Measurements from ENCODE around the gene CASK. TPM values are rescaled to one million over a fixed set of nuclear protein-coding genes. Genes with fewer than 3 reads are reported as not detected.

CASK gene
- total RNA-seq, 1 donor = 55.4 TPM

DNA sequence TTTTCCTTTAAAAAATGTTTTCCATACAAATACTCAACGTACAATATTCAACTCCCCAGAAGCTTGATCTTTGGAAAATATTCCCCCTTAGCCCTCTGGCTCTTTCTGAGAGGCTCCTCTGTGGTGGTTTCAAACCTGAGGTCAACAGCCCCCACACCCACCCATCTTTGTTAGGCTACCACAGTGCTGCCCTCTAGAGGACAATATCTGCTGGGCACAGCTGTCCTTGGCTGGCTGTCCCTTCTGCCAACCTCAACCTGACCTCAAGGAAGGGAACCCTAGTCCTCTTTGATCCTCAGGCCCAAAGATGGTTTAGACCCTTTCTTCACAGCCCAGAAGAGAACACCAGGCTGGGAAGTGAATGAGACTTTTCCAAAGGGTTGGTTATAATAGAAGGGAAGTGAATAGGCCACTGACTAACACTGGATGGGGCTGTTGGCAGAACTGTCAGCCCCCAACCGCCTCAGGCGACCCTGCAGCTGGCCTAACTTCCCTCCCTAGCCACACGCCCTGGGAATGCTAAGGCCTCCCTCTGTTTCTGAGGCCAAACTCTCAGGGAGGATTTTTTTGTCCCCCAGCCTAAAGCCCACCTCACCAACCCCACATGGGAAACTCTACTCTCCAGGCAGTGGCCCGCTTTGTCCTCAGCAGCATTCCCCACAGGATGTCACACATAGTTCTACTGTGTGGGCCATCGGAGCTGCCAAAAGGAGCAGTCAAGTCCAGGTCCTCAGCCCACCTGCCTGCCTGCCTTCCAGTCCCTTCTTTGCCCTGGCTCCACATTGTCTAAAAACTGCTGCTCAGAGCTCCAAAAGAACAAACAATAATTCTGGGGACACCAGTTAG is 441.9 kb downstream of the CASK start:
- no peaks in the 10 kb centered on the region for H3K27me3 ChIP-seq (ENCODE audit: insufficient read depth, low read length)
- no peaks in the 10 kb centered on the region for H3K9me3 ChIP-seq (ENCODE audit: low read depth, low read length)

DNA sequence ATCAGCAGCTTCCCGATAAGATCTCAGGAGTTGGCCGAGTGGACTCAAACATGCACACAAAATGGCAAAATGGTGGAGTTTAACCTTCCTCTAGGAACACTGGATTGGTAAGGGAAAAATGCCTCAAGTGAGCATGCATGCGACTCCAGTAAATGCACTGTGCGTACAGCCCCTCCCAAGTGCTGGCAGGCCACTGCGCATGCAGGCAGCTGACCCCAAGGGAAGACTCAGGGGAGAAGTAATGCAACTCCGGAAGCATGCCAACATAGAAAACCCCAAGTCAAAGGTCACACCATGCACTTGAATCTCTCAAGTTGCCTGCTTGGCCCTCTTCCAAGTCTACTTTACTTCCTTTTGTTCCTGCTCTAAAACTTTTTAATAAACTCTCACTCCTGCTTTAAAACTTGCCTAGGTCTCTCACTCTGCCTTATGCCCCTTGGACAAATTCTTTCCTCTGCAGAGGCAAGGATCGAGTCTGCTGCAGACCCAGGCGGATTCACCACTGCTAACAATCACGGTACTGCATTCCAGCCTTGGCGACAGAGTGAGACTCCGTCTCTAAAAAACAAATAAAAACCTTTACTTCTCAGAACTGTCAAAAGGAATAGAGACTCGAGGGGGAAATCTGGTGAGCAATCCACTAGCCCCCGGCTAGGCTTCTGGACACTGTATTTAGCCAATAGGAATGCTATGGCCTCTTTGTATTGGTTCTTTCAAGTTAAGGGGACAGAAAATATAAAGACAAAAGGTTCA is 442.7 kb downstream of the CASK start:
- no peaks in the 10 kb centered on the region for H4K20me1 ChIP-seq (ENCODE audit: insufficient read depth, low read length)
- H3K4me1 ChIP-seq (ENCODE audit: insufficient read depth, low read length) = no peaks in the 10 kb centered on the region
- no peaks in the 10 kb centered on the region for H3K9me3 ChIP-seq (ENCODE audit: low read depth, low read length)
- no peaks in the 10 kb centered on the region for H3K36me3 ChIP-seq (ENCODE audit: insufficient read depth, low read length)
- peak; percentile 13 for DNase-seq (ENCODE audit: insufficient read length, low spot score, missing footprints)
- H3K4me3 ChIP-seq (ENCODE audit: insufficient read depth, low read length) = no peak overlapping the region
- no peak overlapping the region for H2AFZ ChIP-seq (ENCODE audit: low read length)
- no peak overlapping the region for H3K4me2 ChIP-seq (ENCODE audit: insufficient read depth, low read length)
- TF ChIP-seq, protein P1, sequence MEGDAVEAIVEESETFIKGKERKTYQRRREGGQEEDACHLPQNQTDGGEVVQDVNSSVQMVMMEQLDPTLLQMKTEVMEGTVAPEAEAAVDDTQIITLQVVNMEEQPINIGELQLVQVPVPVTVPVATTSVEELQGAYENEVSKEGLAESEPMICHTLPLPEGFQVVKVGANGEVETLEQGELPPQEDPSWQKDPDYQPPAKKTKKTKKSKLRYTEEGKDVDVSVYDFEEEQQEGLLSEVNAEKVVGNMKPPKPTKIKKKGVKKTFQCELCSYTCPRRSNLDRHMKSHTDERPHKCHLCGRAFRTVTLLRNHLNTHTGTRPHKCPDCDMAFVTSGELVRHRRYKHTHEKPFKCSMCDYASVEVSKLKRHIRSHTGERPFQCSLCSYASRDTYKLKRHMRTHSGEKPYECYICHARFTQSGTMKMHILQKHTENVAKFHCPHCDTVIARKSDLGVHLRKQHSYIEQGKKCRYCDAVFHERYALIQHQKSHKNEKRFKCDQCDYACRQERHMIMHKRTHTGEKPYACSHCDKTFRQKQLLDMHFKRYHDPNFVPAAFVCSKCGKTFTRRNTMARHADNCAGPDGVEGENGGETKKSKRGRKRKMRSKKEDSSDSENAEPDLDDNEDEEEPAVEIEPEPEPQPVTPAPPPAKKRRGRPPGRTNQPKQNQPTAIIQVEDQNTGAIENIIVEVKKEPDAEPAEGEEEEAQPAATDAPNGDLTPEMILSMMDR (IDR thresholded peaks at IDR 0.05; ENCODE audit: extremely low read depth, low read depth, low read length) = no peak
- no peak overlapping the region for H3K27ac ChIP-seq (ENCODE audit: low read depth, low read length)
- H3K27me3 ChIP-seq (ENCODE audit: insufficient read depth, low read length) = no peaks in the 10 kb centered on the region
- H3K79me2 ChIP-seq (ENCODE audit: insufficient read depth, low read length) = no peaks in the 10 kb centered on the region

More for the DNA sequence above, 441.9 kb downstream of the CASK start:
- Histone ChIP-seq H2AFZ (ENCODE audit: low read length) (no peak overlapping the region), H3K4me1 (ENCODE audit: insufficient read depth, low read length) (no peaks in the 10 kb centered on the region), H3K4me2 (ENCODE audit: insufficient read depth, low read length) (no peak overlapping the region), H3K79me2 (ENCODE audit: insufficient read depth, low read length) (no peaks in the 10 kb centered on the region), H3K4me3 (ENCODE audit: insufficient read depth, low read length) (no peak overlapping the region), H4K20me1 (ENCODE audit: insufficient read depth, low read length) (no peaks in the 10 kb centered on the region), H3K36me3 (ENCODE audit: insufficient read depth, low read length) (no peaks in the 10 kb centered on the region), H3K27ac (ENCODE audit: low read depth, low read length) (no peak overlapping the region)
- DNase-seq (ENCODE audit: insufficient read length, low spot score, missing footprints) = peak; percentile 68
- TF ChIP-seq, protein P1 (IDR thresholded peaks at IDR 0.05; ENCODE audit: extremely low read depth, low read depth, low read length) = peak; percentile 52

DNA sequence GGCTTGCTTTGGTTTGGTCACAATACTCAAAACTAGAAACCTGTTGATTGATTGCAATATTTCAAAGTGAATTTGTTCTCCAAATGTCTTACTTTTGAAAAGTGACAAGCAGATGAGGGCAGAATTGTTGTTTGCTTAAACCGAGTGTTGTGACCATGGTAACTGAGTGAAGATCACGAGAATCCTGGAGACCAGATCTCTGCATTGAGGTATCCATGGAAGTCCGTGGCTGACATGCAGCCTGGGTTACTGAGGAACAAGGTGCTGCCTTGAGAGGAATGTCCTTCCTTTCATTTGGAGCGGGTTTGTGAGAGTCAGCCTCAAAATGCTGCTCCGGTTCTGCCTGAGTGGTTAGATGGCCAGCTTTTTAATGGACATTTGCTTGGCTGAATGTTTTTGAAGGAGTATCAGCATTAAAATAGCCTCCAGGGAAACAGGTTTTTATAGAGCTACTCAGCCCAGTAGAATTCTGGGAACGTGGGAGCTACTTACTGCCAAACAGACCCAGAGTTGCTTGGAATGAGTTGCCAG is 444.9 kb downstream of the CASK start:
- no peaks in the 10 kb centered on the region for H3K36me3 ChIP-seq (ENCODE audit: insufficient read depth, low read length)
- H3K27ac ChIP-seq (ENCODE audit: low read depth, low read length) = no peak overlapping the region
- H3K79me2 ChIP-seq (ENCODE audit: insufficient read depth, low read length) = no peaks in the 10 kb centered on the region
- peak overlapping the region; percentile 56 for H2AFZ ChIP-seq (ENCODE audit: low read length)
- TF ChIP-seq, protein P1 (IDR thresholded peaks at IDR 0.05; ENCODE audit: extremely low read depth, low read depth, low read length) = no peak
- peak overlapping the region; percentile 40 for H3K4me2 ChIP-seq (ENCODE audit: insufficient read depth, low read length)
- no peak overlapping the region for H3K4me3 ChIP-seq (ENCODE audit: insufficient read depth, low read length)
- DNase-seq (ENCODE audit: insufficient read length, low spot score, missing footprints) = peak; percentile 77
- H3K9me3 ChIP-seq (ENCODE audit: low read depth, low read length) = no peaks in the 10 kb centered on the region
- no peaks in the 10 kb centered on the region for H3K27me3 ChIP-seq (ENCODE audit: insufficient read depth, low read length)
- H3K4me1 ChIP-seq (ENCODE audit: insufficient read depth, low read length) = no peaks in the 10 kb centered on the region
- no peaks in the 10 kb centered on the region for H4K20me1 ChIP-seq (ENCODE audit: insufficient read depth, low read length)

All from osteoblast (primary cell).